ENCODE measurements around the gene POU2F1.

POU2F1 gene

DNA sequence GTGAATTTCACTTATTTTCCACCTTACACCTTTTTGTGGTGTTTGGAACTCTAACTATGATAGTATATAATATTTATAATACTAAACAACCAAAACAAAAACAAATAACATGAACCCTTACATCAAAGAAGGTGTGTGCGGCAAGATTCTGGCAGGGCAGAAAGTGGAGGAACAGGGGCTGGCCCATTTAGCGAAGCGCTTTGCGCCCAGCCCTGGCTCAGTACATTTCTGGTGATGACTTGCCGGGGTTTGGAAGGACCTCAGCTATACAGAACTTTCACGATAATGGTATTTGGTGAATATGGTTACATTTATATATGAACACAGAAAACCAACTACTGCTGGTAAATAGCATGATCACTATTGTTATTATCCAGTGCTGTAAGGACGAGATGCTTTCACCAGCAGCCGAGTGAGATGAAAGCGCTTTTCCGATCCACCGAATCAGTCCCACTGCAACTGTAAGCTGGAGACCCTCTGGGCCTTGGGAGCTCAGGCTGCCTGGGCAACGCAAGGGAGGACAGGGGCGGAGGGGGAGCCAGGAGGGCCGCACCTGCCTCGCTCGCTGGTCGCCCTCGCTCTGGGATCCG, 233.7 kb downstream of the POU2F1 start:
- DNase-seq (ENCODE audit: low spot score): no peak
- TF ChIP-seq, protein P1, sequence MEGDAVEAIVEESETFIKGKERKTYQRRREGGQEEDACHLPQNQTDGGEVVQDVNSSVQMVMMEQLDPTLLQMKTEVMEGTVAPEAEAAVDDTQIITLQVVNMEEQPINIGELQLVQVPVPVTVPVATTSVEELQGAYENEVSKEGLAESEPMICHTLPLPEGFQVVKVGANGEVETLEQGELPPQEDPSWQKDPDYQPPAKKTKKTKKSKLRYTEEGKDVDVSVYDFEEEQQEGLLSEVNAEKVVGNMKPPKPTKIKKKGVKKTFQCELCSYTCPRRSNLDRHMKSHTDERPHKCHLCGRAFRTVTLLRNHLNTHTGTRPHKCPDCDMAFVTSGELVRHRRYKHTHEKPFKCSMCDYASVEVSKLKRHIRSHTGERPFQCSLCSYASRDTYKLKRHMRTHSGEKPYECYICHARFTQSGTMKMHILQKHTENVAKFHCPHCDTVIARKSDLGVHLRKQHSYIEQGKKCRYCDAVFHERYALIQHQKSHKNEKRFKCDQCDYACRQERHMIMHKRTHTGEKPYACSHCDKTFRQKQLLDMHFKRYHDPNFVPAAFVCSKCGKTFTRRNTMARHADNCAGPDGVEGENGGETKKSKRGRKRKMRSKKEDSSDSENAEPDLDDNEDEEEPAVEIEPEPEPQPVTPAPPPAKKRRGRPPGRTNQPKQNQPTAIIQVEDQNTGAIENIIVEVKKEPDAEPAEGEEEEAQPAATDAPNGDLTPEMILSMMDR (IDR thresholded peaks at IDR 0.05; ENCODE audit: extremely low read depth, insufficient read depth, missing control alignments): no peak
- in situ Hi-C loops (cut with MboI; ENCODE audit: low pct_unique_long_range_greater_than_20kb, low sequenced_read_pairs, unreplicated experiment): no loop called here

DNA sequence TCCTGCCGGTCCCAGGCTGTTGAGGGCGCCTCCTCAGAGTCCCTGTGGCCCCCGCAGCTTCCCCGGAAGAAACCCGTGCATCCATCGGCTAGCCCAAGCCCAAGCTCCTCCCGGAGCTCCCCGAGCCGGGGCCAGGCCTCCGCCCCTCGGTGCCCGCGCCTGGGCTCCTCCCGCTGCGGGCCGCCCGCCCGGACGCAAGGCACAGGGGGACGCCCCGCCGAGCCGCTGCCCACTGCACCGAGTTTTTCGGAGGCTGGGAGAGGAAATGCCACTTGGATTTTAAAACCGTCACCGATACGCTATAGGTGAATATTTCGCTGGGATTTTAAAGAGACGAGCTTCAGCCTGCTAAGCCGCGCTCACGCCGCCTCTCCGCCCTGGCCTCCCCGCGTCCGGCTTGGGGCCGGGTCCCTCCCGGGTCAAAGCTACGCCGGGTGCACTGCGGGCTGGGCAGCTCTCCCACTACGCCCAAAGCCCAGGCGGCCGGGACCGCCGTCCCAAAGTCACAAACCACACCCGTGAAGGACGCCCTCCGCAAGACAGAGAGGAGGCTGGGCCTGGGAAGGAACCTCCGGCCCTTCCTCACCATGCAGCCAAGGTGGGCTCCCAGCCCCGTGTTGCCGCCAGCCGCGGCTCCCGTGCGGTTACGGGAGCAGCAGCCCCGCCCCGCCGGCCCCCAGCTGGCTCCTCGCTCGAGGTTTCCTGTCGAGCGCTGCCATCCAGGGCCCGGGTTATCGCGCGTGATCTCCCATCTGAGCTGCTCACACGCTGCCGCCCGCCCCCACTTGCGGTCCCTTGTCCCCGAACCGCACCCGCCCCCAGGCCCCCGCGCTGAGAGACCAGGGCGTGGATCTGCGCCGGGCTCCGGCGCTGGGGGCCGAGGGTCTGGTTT, 234.5 kb downstream of the POU2F1 start:
- peak; percentile 73 for DNase-seq (ENCODE audit: low spot score)
- TF ChIP-seq, protein P1 (IDR thresholded peaks at IDR 0.05; ENCODE audit: extremely low read depth, insufficient read depth, missing control alignments): no peak
- in situ Hi-C loops (cut with MboI; ENCODE audit: low pct_unique_long_range_greater_than_20kb, low sequenced_read_pairs, unreplicated experiment): no loop called here

DNA sequence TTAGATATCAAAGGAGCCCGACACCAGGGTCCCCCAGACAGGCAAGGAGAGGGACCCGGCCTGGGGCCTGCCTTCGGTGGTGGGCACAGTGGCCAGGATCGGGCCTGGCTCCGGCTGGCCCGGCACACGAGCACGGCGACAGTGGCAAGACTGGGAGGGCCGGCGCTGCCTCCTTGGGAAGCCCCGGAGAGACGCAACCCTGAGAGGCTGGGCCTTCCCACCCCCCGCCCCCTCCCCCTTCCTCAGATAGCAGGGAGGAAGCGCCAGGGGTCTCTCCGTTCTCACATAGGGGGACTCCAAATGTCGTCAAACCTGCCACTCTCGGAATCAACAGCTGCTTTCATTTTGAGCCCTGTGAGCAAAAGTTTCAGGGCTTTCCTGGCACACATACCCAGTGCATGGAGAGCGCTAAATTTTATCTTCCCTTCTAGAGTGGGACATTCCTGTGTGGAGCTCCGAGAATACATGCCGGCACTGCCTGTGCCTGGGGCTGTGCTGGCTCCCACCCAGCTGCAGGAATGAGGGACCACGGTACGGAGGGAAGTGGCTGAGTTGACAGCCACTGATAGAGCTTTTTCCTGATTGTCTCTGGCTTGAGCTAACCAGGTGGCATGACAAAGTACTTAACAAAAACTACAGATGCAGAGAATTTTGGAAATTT, 235.2 kb downstream of the POU2F1 start:
- in situ Hi-C loops (cut with MboI; ENCODE audit: low pct_unique_long_range_greater_than_20kb, low sequenced_read_pairs, unreplicated experiment): no loop called here
- TF ChIP-seq, protein P1 (IDR thresholded peaks at IDR 0.05; ENCODE audit: extremely low read depth, insufficient read depth, missing control alignments): no peak
- peak; percentile 70 for DNase-seq (ENCODE audit: low spot score)

DNA sequence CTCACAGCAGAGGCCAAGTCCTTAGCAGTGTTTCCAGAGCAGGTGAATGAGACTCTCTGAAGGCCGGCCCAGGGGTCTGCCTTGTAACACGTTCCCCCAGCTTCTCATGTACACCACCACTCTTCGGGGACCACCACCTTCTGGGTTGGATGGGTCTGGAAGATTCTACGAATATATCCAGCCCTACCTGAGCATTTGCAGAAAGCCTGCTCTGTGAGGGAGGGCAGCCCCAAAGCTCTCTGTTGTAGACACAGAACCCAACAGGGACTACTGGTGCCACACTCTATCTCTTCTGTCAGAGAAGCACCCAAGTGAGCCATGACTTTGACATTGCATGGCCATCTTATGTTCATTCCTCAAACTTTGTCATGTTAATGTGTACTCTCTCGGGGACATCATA, 235.8 kb downstream of the POU2F1 start:
- in situ Hi-C loops (cut with MboI; ENCODE audit: low pct_unique_long_range_greater_than_20kb, low sequenced_read_pairs, unreplicated experiment): no loop called here
- no peak for DNase-seq (ENCODE audit: low spot score)
- TF ChIP-seq, protein P1 (IDR thresholded peaks at IDR 0.05; ENCODE audit: extremely low read depth, insufficient read depth, missing control alignments): no peak

DNA sequence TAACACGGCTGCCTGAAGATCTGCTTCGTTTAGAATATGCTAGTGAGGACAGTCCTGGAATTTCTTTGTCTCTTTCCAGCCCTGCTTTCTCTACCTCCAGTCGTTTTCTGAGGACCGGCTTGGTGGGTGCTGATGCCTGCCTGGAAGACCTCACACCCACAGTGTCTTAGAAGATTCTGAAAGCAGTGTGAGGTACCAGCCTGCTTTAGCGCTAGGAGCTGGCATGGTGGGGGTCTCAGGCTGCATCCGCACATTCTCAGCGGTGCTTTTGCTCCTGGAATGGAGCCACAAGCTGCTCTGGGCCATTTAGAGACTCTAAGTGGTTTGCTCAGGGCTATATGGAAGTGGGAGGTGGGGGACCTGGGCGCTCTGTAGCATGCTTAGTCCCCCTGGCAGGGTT, 236.2 kb downstream of the POU2F1 start:
- TF ChIP-seq, protein P1 (IDR thresholded peaks at IDR 0.05; ENCODE audit: extremely low read depth, insufficient read depth, missing control alignments): no peak
- in situ Hi-C loops (cut with MboI; ENCODE audit: low pct_unique_long_range_greater_than_20kb, low sequenced_read_pairs, unreplicated experiment): no loop called here
- no peak for DNase-seq (ENCODE audit: low spot score)

DNA sequence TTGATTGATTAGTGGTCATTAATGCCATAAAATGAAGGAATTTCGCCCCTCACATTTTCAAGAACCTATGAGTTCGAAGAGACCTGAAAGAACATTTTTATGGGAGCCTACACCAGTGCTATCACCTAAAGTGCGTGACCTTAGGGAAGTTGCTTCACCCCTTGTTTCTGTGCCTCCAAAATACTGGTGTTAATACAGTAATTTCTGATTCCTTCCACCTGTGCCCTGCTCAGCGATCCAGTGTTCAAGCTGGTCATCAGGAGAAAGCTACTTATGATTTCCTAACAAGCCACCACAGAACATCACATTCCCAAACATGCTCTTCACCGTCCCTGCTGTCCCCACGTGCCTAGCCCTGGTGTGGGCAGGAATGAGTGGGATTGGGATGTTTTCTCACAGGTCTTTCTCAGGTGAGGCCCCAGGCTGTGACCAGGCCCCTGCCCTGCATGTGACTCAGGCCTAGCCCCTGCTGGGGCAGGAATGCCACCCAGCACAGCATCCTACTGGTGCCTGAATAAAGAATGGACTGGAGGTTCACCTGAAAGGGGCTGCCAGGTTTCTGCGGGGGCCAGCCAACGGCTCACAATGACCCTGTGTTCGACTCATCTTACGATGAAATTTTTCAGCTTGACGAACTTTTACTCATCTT, 237.4 kb downstream of the POU2F1 start:
- TF ChIP-seq, protein P1 (IDR thresholded peaks at IDR 0.05; ENCODE audit: extremely low read depth, insufficient read depth, missing control alignments): no peak
- in situ Hi-C loops (cut with MboI; ENCODE audit: low pct_unique_long_range_greater_than_20kb, low sequenced_read_pairs, unreplicated experiment): no loop called here
- DNase-seq (ENCODE audit: low spot score): no peak
